ENCODE results near the gene UBE2I.

Gene UBE2I

GRCh38 chr16:1361685-1362360 lies 52.4 kb downstream of the UBE2I start:
- no peak for DNase-seq (ENCODE audit: low read depth)

- no peak for DNase-seq (ENCODE audit: low read depth)
Measured at GRCh38 chr16:1362807-1363206, 53.4 kb downstream of the UBE2I start.

- DNase-seq (ENCODE audit: low read depth) = peak; percentile 39
Measured at GRCh38 chr16:1363501-1364041, 54.1 kb downstream of the UBE2I start.

- DNase-seq (ENCODE audit: low read depth) = no peak
Measured at GRCh38 chr16:1364510-1364909, 55.1 kb downstream of the UBE2I start.

GRCh38 chr16:1366060-1366711 lies 56.8 kb downstream of the UBE2I start:
- no peak for DNase-seq (ENCODE audit: low read depth)

GRCh38 chr16:1366712-1367299 lies 57.4 kb downstream of the UBE2I start:
- no peak for DNase-seq (ENCODE audit: low read depth)

GRCh38 chr16:1367486-1368174 lies 58.2 kb downstream of the UBE2I start:
- DNase-seq (ENCODE audit: low read depth) = no peak

- no peak for DNase-seq (ENCODE audit: low read depth)
Measured at GRCh38 chr16:1371054-1371978, 61.9 kb downstream of the UBE2I start.

- no peak for DNase-seq (ENCODE audit: low read depth)
Measured at GRCh38 chr16:1372292-1372950, 63.0 kb downstream of the UBE2I start.

GRCh38 chr16:1374418-1375297 lies 65.2 kb downstream of the UBE2I start:
- no peak for DNase-seq (ENCODE audit: low read depth)

- DNase-seq (ENCODE audit: low read depth) = no peak
Measured at GRCh38 chr16:1375298-1375640, 65.8 kb downstream of the UBE2I start.

- no peak for DNase-seq (ENCODE audit: low read depth)
Measured at GRCh38 chr16:1375741-1376410, 66.4 kb downstream of the UBE2I start.
